Testis (tissue), 3 donors: Measurements from ENCODE around the gene AQP3. TPM values are rescaled to one million over a fixed set of nuclear protein-coding genes. Genes with fewer than 3 reads are reported as not detected.

Experiments
- DNase-seq: peaks from one replicate; pipeline ENCODE4 v3.0.0-alpha.2; 2019
- H3K27ac ChIP-seq, 2 donors: fragments of 200-600 bp; sonication (generic); one replicate each; pipeline ENCODE4 v1.5.1; 2019
- H3K27me3 ChIP-seq: fragments of 200-600 bp; sonication (generic); one replicate; pipeline ENCODE4 v1.5.1; 2019
- H3K36me3 ChIP-seq: fragments of 200-600 bp; sonication (generic); one replicate; pipeline ENCODE4 v1.5.1; 2017; ENCODE audit warnings: low read depth; ENCODE audit errors: missing control alignments
- H3K4me1 ChIP-seq: fragments of 200-600 bp; sonication (generic); one replicate; pipeline ENCODE4 v1.5.1; 2019
- H3K4me3 ChIP-seq, 2 donors: fragments of 200-600 bp; sonication (generic); one replicate each; pipeline ENCODE4 v1.5.1; 2017 to 2019
- H3K9me3 ChIP-seq: fragments of 200-600 bp; sonication (generic); one replicate; pipeline ENCODE4 v1.5.1; 2017
- CTCF ChIP-seq, 3 experiments: fragments of 450-650 bp in 2 of 3; fragments of 200-600 bp in 1 of 3; sonication (generic) in 1 of 3; IDR thresholded peaks; one replicate each; pipeline ENCODE4 v1.5.1; 2016 to 2019; ENCODE audit warnings: antibody characterized with exemption in 3 of 3, mild to moderate bottlenecking in 2 of 3, moderate library complexity in 1 of 3
- POLR2A ChIP-seq: fragments of 450-650 bp; IDR thresholded peaks from one replicate; pipeline ENCODE4 v1.6.1; 2017; ENCODE audit warnings: antibody characterized with exemption, mild to moderate bottlenecking, moderate library complexity
- WGBS, 2 donors: methylation state at CpG; one replicate each; pipeline ENCODE4 v1.1.5; 2018; 5-methylcytosine and 5-hydroxymethylcytosine counted together
- intact Hi-C: fragments of 100-400 bp; cut with DNase I; formaldehyde crosslinking; loops from one replicate; pipeline ENCODE4 v1.15.1; 2023; ENCODE audit warnings: low total_unique reads
- polyA plus RNA-seq: library from polyadenylated mRNA; stranded (reverse); fragments of 350-450 nt; fragmentation: Illumina TruSeq; extraction: RNeasy Lipid Tissue Mini Kit (QIAGEN cat#74804); gene quantifications from one replicate; pipeline ENCODE4 v1.2.3, GENCODE V29; 2014; ENCODE audit warnings: low read depth, low replicate concordance; ENCODE audit not compliant: insufficient read depth
- total RNA-seq, 2 donors: library from RNA; depleted of rRNA; stranded (reverse); fragments of >200 nt; gene quantifications; one replicate each; pipeline ENCODE4 v1.2.3, GENCODE V29; 2016

AQP3 gene
- total and polyA plus RNA-seq, 3 donors from 2014 or later: 4.6 to 9.0 (median 6.3) TPM

DNA sequence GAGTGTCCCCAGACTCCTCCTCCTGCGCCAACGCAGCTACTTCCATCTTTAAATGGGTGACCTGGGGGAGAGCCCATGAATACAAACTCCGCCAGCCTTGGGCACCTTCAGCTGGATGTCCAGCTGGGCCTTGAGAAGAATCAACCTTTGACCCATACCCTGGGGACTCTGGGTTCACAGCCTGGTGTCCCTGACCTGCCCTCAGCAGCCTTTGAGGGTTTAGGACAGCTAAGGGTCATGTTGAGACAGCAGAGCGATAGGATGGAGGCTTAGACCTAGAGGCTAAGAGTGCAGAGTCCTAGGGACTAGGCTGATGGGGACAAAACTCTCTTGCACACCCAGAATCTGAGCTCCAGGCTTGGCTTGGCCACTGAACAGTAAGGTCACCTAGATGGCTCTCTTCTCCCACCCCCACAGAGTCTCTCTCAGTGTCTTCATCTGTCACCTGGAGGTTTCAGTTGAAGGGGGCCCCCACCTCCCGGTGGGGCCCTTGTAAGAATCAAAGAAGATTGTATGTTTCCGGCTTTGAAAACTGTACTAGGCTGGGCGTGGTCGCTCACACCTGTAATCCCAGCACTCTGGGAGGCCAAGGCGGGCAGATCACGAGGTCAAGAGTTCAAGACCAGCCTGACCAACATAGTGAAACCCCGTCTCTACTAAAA, 6.7 kb upstream of the AQP3 start:
- no peaks in the 10 kb centered on the region for H3K9me3 ChIP-seq
- WGBS, 2 donors: 81 to 94% methylated on average over 10 to 11 of the region's 11 CpGs
- H3K27me3 ChIP-seq: no peaks in the 10 kb centered on the region
- intact Hi-C loops: no loop called here
- no peak overlapping the region for H3K27ac ChIP-seq
- TF ChIP-seq CTCF (IDR thresholded peaks at IDR 0.05) (no peak), POLR2A (no peak)
- H3K4me3 ChIP-seq: no peak overlapping the region
- no peaks in the 10 kb centered on the region for H3K4me1 ChIP-seq
- no peak for DNase-seq
- no peaks in the 10 kb centered on the region for H3K36me3 ChIP-seq

- 83 to 88% methylated on average over 3 of the region's 3 CpGs for WGBS, 2 donors
- H3K27ac ChIP-seq: no peak overlapping the region
- H3K4me1 ChIP-seq: no peaks in the 10 kb centered on the region
- H3K36me3 ChIP-seq: no peaks in the 10 kb centered on the region
- no peaks in the 10 kb centered on the region for H3K27me3 ChIP-seq
- no peak overlapping the region for H3K4me3 ChIP-seq
- TF ChIP-seq POLR2A (no peak), CTCF (IDR thresholded peaks at IDR 0.05) (no peak)
- intact Hi-C loops: no loop called here
- DNase-seq: no peak
- H3K9me3 ChIP-seq: no peaks in the 10 kb centered on the region
These were observed 6.0 kb upstream of the AQP3 start for GRCh38 chr9:33453286-33453860.

DNA sequence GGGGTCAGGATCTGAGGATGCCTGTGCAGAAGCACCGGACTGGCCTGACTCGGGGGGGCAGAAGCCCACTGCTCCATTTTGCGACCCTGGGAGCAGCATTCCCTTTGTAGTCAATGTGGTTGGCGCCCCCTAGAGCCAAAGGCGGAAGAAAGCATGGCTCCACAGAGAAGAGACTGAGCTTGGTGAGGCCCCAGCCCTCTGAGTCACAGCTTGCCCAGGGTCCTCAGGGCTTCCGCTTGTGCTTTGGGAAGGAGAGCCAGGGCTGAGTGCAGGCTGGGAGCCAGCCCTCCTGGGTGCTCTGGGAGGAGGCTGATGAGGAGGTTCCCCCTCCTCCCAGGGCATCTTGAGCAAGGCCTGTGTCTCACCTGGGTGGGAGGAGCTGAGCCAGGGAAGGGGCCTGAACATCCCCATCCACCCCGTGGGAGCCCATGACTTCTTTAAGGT, 5.5 kb upstream of the AQP3 start:
- Histone ChIP-seq H3K9me3 (no peaks in the 10 kb centered on the region), H3K27ac (no peak overlapping the region), H3K4me3 (no peak overlapping the region), H3K4me1 (no peaks in the 10 kb centered on the region), H3K27me3 (no peaks in the 10 kb centered on the region), H3K36me3 (no peaks in the 10 kb centered on the region)
- WGBS, 2 donors: 46 to 58% methylated on average over 5 to 6 of the region's 7 CpGs
- TF ChIP-seq POLR2A (no peak), CTCF (IDR thresholded peaks at IDR 0.05) (peak; percentile 12 to 56 (median 50))
- DNase-seq: peak; percentile 71
- intact Hi-C loops: no loop called here

DNA sequence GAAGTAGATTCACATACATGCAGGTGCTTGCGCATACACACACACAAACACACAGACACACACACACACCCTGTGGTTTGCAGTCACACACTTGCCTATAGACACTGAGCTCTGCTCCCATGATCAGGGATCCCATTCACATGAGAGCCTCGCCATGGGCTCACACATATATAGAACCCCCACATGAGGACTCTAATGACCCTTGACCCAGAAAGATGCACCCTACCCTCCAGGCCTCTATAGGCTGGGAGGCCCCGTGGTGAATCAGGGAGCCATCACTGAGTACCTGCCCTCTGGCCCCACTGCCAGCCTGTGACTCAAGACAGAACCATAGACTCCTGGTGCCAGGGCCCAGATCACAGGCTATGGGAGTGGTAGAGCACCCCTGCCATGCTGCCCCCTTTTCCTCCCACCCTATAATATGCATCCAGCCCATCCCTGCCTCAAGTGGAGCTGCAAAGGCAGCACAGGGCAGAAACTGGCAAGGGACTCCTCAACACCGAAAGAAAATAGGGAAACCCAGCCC, 3.3 kb upstream of the AQP3 start:
- no peak for TF ChIP-seq CTCF (IDR thresholded peaks at IDR 0.05)
- TF ChIP-seq POLR2A: no peak
- Histone ChIP-seq H3K4me3 (no peak overlapping the region), H3K27ac (no peak overlapping the region), H3K27me3 (no peaks in the 10 kb centered on the region), H3K4me1 (peaks cover 7% of the 10 kb centered on the region), H3K36me3 (no peaks in the 10 kb centered on the region), H3K9me3 (no peaks in the 10 kb centered on the region)
- intact Hi-C loops: no loop called here
- 91 to 100% methylated on average over 3 to 4 of the region's 4 CpGs for WGBS, 2 donors
- no peak for DNase-seq
